Neural cell (in vitro differentiated cells): ENCODE results near the gene ARHGAP24. TPM values are rescaled to one million over a fixed set of nuclear protein-coding genes. Genes with fewer than 3 reads are reported as not detected.

ENCODE experiments used
- H2AFZ ChIP-seq: fragments of 200-600, 300-800 bp; sonication (generic), shearing (Covaris generic); 2 replicates; pipeline ENCODE4 v1.6.0; 2014; ENCODE audit warnings: low read depth, mild to moderate bottlenecking, antibody characterized with exemption, low read length, moderate library complexity
- H3F3A ChIP-seq: fragments of 200-600 bp; shearing (Covaris generic); 2 replicates; pipeline ENCODE4 v1.6.1; 2016; ENCODE audit warnings: mild to moderate bottlenecking, moderate library complexity, mixed read lengths, antibody characterized with exemption, low read length; ENCODE audit not compliant: insufficient read depth, poor library complexity, severe bottlenecking
- H3K27ac ChIP-seq: fragments of 200-600, 300-800 bp; sonication (generic), shearing (Covaris generic); 2 replicates; pipeline ENCODE4 v1.5.1; 2014; ENCODE audit warnings: mild to moderate bottlenecking, low read length, moderate library complexity
- H3K27me3 ChIP-seq: fragments of 300-800, 200-600 bp; sonication (generic), shearing (Covaris generic); 2 replicates; pipeline ENCODE4 v1.6.0; 2014; ENCODE audit warnings: mild to moderate bottlenecking, low read depth, low read length, moderate library complexity; ENCODE audit not compliant: insufficient read depth
- H3K36me3 ChIP-seq: fragments of 300-800, 200-600 bp; sonication (generic), shearing (Covaris generic); 2 replicates; pipeline ENCODE4 v1.5.1; 2014; ENCODE audit warnings: mild to moderate bottlenecking, antibody characterized with exemption, low read length, moderate library complexity; ENCODE audit not compliant: insufficient read depth
- H3K4me2 ChIP-seq: fragments of 300-800, 200-600 bp; sonication (generic), shearing (Covaris generic); 2 replicates; pipeline ENCODE4 v1.6.0; 2014; ENCODE audit warnings: mild to moderate bottlenecking, low read length
- H3K4me3 ChIP-seq: fragments of 300-800, 200-600 bp; sonication (generic), shearing (Covaris generic); 2 replicates; pipeline ENCODE4 v1.5.1; 2014; ENCODE audit warnings: mild to moderate bottlenecking, low read length, moderate library complexity
- H3K79me2 ChIP-seq: fragments of 200-600 bp; shearing (Covaris generic); replicated peaks from 2 replicates; pipeline ENCODE4 v1.6.0; 2014; ENCODE audit warnings: mild to moderate bottlenecking, low read length, moderate library complexity; ENCODE audit not compliant: insufficient read depth
- H3K9ac ChIP-seq: fragments of 300-800, 200-600 bp; sonication (generic), shearing (Covaris generic); 2 replicates; pipeline ENCODE4 v1.6.1; 2016; ENCODE audit warnings: mild to moderate bottlenecking, low read length, mixed read lengths
- H3K9me2 ChIP-seq: fragments of 200-600 bp; shearing (Covaris generic); 2 replicates; pipeline ENCODE4 v1.6.1; 2016; ENCODE audit warnings: mild to moderate bottlenecking, low read length, mixed read lengths; ENCODE audit not compliant: insufficient read depth
- H3K9me3 ChIP-seq: fragments of 200-600, 300-800 bp; sonication (generic), shearing (Covaris generic); 2 replicates; pipeline ENCODE4 v1.6.1; 2016; ENCODE audit warnings: mild to moderate bottlenecking, mixed run types, low read length, moderate library complexity, mixed read lengths
- H4K20me1 ChIP-seq: fragments of 200-600 bp; shearing (Covaris generic); 2 replicates; pipeline ENCODE4 v1.6.1; 2016; ENCODE audit warnings: mild to moderate bottlenecking, mixed run types; ENCODE audit not compliant: insufficient read depth
- CTCF ChIP-seq: fragments of 450-650 bp; IDR thresholded peaks from 2 replicates; pipeline ENCODE4 v1.5.1; 2014; ENCODE audit warnings: antibody characterized with exemption, mild to moderate bottlenecking, moderate library complexity; ENCODE audit not compliant: poor library complexity, severe bottlenecking
- EP300 ChIP-seq: fragments of 450-650 bp; conservative IDR thresholded peaks from 2 replicates; pipeline ENCODE4 v1.6.1; 2014; ENCODE audit warnings: antibody characterized with exemption, mild to moderate bottlenecking, moderate library complexity; ENCODE audit not compliant: poor library complexity, severe bottlenecking
- EZH2 ChIP-seq: fragments of 200-600, 300-800 bp; shearing (Covaris generic), sonication (generic); IDR thresholded peaks from 2 replicates; pipeline ENCODE4 v1.6.1; 2014; ENCODE audit warnings: antibody characterized with exemption, low read length, borderline replicate concordance, mild to moderate bottlenecking; ENCODE audit not compliant: insufficient read depth, poor library complexity, severe bottlenecking
- MXI1 ChIP-seq: fragments of 450-650 bp; conservative IDR thresholded peaks from 2 replicates; pipeline ENCODE4 v1.6.1; 2014; ENCODE audit warnings: antibody characterized with exemption, mild to moderate bottlenecking; ENCODE audit not compliant: poor library complexity, severe bottlenecking
- POLR2AphosphoS5 ChIP-seq: IDR thresholded peaks from 2 replicates; pipeline ENCODE4 v1.6.1; 2012
- RAD21 ChIP-seq: fragments of 450-650 bp; conservative IDR thresholded peaks from 2 replicates; pipeline ENCODE4 v1.6.1; 2014; ENCODE audit warnings: antibody characterized with exemption, mild to moderate bottlenecking, moderate library complexity
- REST ChIP-seq: IDR thresholded peaks from 2 replicates; pipeline ENCODE4 v1.6.1; 2012; ENCODE audit warnings: borderline replicate concordance
- SMC3 ChIP-seq: fragments of 450-650 bp; conservative IDR thresholded peaks from 2 replicates; pipeline ENCODE4 v1.6.1; 2014; ENCODE audit warnings: antibody characterized with exemption, mild to moderate bottlenecking, moderate library complexity; ENCODE audit not compliant: poor library complexity
- TAF1 ChIP-seq: IDR thresholded peaks from 2 replicates; pipeline ENCODE4 v1.6.1; 2012; ENCODE audit warnings: low read depth
- polyA plus RNA-seq: library from polyadenylated mRNA; depleted of rRNA; stranded (reverse); fragments of >200 nt; gene quantifications from 2 replicates; pipeline ENCODE4 v1.2.3, GENCODE V29; 2014

ARHGAP24 gene
- polyA plus RNA-seq, 1 donor from 2014 or later, result 2.9 TPM

GRCh38 chr4:85556283-85556682 is 81.3 kb downstream of the ARHGAP24 start:
- Histone ChIP-seq H4K20me1 (no peaks in the 10 kb centered on the region), H3K9me3 (no peaks in the 10 kb centered on the region), H3K9me2 (no peaks in the 10 kb centered on the region), H3F3A (no peaks in the 10 kb centered on the region), H2AFZ (no peak overlapping the region), H3K27ac (no peak overlapping the region), H3K9ac (no peak overlapping the region), H3K4me3 (no peak overlapping the region), H3K36me3 (no peaks in the 10 kb centered on the region), H3K27me3 (no peaks in the 10 kb centered on the region), H3K79me2 (no peaks in the 10 kb centered on the region), H3K4me2 (no peak overlapping the region)
- TF ChIP-seq SMC3 (no peak), EP300 (no peak), TAF1 (no peak), MXI1 (no peak), REST (no peak), EZH2 (no peak), RAD21 (no peak)

- H2AFZ ChIP-seq, result no peak overlapping the region
- H3K27me3 ChIP-seq, result no peaks in the 10 kb centered on the region
- H3K9me3 ChIP-seq, result no peaks in the 10 kb centered on the region
- TF ChIP-seq RAD21, result no peak
- TF ChIP-seq EP300, result no peak
- TF ChIP-seq CTCF, result no peak
- TF ChIP-seq SMC3, result no peak
- no peak for TF ChIP-seq TAF1
- no peak for TF ChIP-seq EZH2
- no peak for TF ChIP-seq MXI1
- no peak for TF ChIP-seq POLR2AphosphoS5
- no peak for TF ChIP-seq REST
- no peaks in the 10 kb centered on the region for H3K36me3 ChIP-seq
- no peak overlapping the region for H3K27ac ChIP-seq
- no peaks in the 10 kb centered on the region for H3F3A ChIP-seq
- no peaks in the 10 kb centered on the region for H3K79me2 ChIP-seq
- H3K9ac ChIP-seq, result no peak overlapping the region
- H3K4me3 ChIP-seq, result no peak overlapping the region
- no peak overlapping the region for H3K4me2 ChIP-seq
- no peaks in the 10 kb centered on the region for H4K20me1 ChIP-seq
- no peaks in the 10 kb centered on the region for H3K9me2 ChIP-seq
Observed at GRCh38 chr4:85557016-85557901, 82.3 kb downstream of the ARHGAP24 start.
